K562 (cell line): ENCODE results near the gene GABRB1. TPM values are rescaled to one million over a fixed set of nuclear protein-coding genes. Genes with fewer than 3 reads are reported as not detected.

Experiments
- ARHGAP35 ChIP-seq: fragments of 450-650 bp; IDR thresholded peaks from 2 replicates; pipeline ENCODE4 v1.6.1; 2018; ENCODE audit not compliant: partially characterized antibody
- CLOCK ChIP-seq: fragments of 250-450 bp; sonication (Bioruptor Pico); IDR thresholded peaks from 2 replicates; pipeline ENCODE4 v1.4.0; 2020; ENCODE audit warnings: mild to moderate bottlenecking, moderate library complexity, borderline replicate concordance
- CREM ChIP-seq: IDR thresholded peaks from 2 replicates; pipeline ENCODE4 v1.6.1; 2014; ENCODE audit warnings: antibody characterized with exemption, low read depth
- ELF2 ChIP-seq: fragments of 250-450 bp; sonication (Bioruptor Pico); IDR thresholded peaks from 2 replicates; pipeline ENCODE4 v1.5.0; 2021; ENCODE audit warnings: mild to moderate bottlenecking
- polyA plus RNA-seq, 8 experiments: library from polyadenylated mRNA; depleted of rRNA in 4 of 8; stranded (reverse) in 5 of 8; unstranded in 3 of 8; fragments of >200 nt; fragmentation: Nextera tagmentation in 2 of 8; fragmentation: Illumina TruSeq in 1 of 8; extraction: Ambion mirVana in 2 of 8; extraction: Trizol in 1 of 8; gene quantifications; 2 replicates each; pipeline versions ENCODE4 v1.2.1 to v1.2.3, GENCODE V29; 2011 to 2014; ENCODE audit warnings: inconsistent platforms in 1 of 8, missing spikeins in 1 of 8
- total RNA-seq, 7 experiments: library from RNA; depleted of rRNA in 6 of 7; stranded (reverse); fragments of >200 nt in 6 of 7; fragmentation: Illumina TruSeq in 2 of 7; extraction: Trizol in 2 of 7; gene quantifications; 2 replicates each; pipeline versions ENCODE4 v1.2.1 to v1.2.3, GENCODE V29; 2011 to 2021; ENCODE audit warnings: low replicate concordance in 1 of 7
- TF ChIP-seq, protein P1 (sequence below): fragments of 450-650 bp; IDR thresholded peaks from 2 replicates; pipeline ENCODE4 v1.6.1; 2016; ENCODE audit warnings: mild to moderate bottlenecking, moderate library complexity

GABRB1 gene
- total and polyA plus RNA-seq, 9 of the 15 experiments (the other 6 are each of a cell fraction or from before 2014, with no cell fraction given), result not detected

- TF ChIP-seq CLOCK (CRISPR knock-in tag), result peak; percentile 97
- peak; percentile 81; the same call in 1 of the 2 replicates for TF ChIP-seq ELF2 (CRISPR knock-in tag)
- TF ChIP-seq CREM, result peak; percentile 59; the same call in 1 of the 2 replicates
- TF ChIP-seq, protein P1, sequence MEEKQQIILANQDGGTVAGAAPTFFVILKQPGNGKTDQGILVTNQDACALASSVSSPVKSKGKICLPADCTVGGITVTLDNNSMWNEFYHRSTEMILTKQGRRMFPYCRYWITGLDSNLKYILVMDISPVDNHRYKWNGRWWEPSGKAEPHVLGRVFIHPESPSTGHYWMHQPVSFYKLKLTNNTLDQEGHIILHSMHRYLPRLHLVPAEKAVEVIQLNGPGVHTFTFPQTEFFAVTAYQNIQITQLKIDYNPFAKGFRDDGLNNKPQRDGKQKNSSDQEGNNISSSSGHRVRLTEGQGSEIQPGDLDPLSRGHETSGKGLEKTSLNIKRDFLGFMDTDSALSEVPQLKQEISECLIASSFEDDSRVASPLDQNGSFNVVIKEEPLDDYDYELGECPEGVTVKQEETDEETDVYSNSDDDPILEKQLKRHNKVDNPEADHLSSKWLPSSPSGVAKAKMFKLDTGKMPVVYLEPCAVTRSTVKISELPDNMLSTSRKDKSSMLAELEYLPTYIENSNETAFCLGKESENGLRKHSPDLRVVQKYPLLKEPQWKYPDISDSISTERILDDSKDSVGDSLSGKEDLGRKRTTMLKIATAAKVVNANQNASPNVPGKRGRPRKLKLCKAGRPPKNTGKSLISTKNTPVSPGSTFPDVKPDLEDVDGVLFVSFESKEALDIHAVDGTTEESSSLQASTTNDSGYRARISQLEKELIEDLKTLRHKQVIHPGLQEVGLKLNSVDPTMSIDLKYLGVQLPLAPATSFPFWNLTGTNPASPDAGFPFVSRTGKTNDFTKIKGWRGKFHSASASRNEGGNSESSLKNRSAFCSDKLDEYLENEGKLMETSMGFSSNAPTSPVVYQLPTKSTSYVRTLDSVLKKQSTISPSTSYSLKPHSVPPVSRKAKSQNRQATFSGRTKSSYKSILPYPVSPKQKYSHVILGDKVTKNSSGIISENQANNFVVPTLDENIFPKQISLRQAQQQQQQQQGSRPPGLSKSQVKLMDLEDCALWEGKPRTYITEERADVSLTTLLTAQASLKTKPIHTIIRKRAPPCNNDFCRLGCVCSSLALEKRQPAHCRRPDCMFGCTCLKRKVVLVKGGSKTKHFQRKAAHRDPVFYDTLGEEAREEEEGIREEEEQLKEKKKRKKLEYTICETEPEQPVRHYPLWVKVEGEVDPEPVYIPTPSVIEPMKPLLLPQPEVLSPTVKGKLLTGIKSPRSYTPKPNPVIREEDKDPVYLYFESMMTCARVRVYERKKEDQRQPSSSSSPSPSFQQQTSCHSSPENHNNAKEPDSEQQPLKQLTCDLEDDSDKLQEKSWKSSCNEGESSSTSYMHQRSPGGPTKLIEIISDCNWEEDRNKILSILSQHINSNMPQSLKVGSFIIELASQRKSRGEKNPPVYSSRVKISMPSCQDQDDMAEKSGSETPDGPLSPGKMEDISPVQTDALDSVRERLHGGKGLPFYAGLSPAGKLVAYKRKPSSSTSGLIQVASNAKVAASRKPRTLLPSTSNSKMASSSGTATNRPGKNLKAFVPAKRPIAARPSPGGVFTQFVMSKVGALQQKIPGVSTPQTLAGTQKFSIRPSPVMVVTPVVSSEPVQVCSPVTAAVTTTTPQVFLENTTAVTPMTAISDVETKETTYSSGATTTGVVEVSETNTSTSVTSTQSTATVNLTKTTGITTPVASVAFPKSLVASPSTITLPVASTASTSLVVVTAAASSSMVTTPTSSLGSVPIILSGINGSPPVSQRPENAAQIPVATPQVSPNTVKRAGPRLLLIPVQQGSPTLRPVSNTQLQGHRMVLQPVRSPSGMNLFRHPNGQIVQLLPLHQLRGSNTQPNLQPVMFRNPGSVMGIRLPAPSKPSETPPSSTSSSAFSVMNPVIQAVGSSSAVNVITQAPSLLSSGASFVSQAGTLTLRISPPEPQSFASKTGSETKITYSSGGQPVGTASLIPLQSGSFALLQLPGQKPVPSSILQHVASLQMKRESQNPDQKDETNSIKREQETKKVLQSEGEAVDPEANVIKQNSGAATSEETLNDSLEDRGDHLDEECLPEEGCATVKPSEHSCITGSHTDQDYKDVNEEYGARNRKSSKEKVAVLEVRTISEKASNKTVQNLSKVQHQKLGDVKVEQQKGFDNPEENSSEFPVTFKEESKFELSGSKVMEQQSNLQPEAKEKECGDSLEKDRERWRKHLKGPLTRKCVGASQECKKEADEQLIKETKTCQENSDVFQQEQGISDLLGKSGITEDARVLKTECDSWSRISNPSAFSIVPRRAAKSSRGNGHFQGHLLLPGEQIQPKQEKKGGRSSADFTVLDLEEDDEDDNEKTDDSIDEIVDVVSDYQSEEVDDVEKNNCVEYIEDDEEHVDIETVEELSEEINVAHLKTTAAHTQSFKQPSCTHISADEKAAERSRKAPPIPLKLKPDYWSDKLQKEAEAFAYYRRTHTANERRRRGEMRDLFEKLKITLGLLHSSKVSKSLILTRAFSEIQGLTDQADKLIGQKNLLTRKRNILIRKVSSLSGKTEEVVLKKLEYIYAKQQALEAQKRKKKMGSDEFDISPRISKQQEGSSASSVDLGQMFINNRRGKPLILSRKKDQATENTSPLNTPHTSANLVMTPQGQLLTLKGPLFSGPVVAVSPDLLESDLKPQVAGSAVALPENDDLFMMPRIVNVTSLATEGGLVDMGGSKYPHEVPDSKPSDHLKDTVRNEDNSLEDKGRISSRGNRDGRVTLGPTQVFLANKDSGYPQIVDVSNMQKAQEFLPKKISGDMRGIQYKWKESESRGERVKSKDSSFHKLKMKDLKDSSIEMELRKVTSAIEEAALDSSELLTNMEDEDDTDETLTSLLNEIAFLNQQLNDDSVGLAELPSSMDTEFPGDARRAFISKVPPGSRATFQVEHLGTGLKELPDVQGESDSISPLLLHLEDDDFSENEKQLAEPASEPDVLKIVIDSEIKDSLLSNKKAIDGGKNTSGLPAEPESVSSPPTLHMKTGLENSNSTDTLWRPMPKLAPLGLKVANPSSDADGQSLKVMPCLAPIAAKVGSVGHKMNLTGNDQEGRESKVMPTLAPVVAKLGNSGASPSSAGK, result peak; percentile 77
- TF ChIP-seq ARHGAP35, result no peak
Observed at GRCh38 chr4:47463235-47463956, 432.0 kb downstream of the GABRB1 start, which contains the start of gene COMMD8 (continued).
